PFSK-1 (cell line): ENCODE results near the gene ZSWIM3.

ENCODE experiments used
- POLR2AphosphoS5 ChIP-seq: IDR thresholded peaks from 2 replicates; pipeline ENCODE4 v1.6.1; 2012; ENCODE audit warnings: low read depth, mild to moderate bottlenecking, control low read depth, low read length, moderate library complexity
- REST ChIP-seq, 2 experiments: IDR thresholded peaks; 2 replicates each; pipeline versions ENCODE4 v1.6.1 to v1.8.0; 2011 to 2012; ENCODE audit warnings: low read depth in 2 of 2, low read length in 2 of 2, control low read depth in 1 of 2, inconsistent platforms in 1 of 2, mild to moderate bottlenecking in 1 of 2, moderate library complexity in 1 of 2; ENCODE audit not compliant: insufficient read depth in 1 of 2
- TAF1 ChIP-seq: IDR thresholded peaks from 2 replicates; pipeline ENCODE4 v1.6.1; 2012; ENCODE audit warnings: low read length, control low read depth, borderline replicate concordance; ENCODE audit not compliant: insufficient read depth

- no peak for TF ChIP-seq POLR2AphosphoS5
- no peak for TF ChIP-seq REST (IDR thresholded peaks at IDR 0.05; ENCODE audit: insufficient read depth in 1 of 2, low read depth in 2 of 2, low read length in 2 of 2)
- no peak for TF ChIP-seq TAF1
Measured at GRCh38 chr20:45899046-45899835, 41.8 kb downstream of the ZSWIM3 start.
